C1 segment of cervical spinal cord (tissue), 14 donors: ENCODE results near the gene ADARB2.

Experiments used
- DNase-seq, 14 donors: peaks; one replicate each; lab custom pipeline; 2025; lab: John Stamatoyannopoulos, UW

Gene ADARB2

DNA sequence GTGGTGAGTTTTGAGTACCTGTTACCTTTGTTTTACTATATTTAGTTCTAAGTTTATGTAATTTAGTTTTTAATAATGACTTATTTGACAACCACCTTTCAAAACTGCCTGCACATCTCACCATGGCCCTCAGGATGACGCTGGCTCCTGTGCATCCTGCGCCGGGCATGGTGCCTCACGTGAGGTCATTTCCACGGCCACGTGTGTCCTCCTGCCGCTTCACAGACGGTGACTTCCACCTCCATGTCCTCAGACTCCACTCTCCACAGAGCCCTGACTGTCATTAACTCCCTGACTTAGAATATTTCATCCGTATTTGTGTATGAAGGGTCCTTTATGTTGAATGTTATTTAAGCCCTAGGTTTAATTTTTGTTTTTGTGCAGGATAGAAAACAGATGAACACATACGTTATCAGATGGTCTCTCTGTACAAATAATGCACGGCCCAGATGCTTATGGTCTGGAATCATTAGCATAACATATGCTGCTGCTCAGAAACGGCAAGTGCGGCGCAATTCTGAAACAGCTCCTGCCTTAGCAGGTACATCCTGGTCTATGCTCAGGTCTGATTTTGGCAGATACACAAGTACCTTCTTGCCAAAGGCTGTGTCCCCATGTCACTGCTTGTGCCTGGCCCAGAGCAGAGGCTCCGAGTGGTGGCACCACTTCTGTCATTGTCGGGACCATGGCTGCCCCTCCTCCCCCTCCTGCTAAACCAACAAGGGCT, 525.3 kb downstream of the ADARB2 start:
- DNase-seq = peak in 1 of 14 donors; percentile 23

DNA sequence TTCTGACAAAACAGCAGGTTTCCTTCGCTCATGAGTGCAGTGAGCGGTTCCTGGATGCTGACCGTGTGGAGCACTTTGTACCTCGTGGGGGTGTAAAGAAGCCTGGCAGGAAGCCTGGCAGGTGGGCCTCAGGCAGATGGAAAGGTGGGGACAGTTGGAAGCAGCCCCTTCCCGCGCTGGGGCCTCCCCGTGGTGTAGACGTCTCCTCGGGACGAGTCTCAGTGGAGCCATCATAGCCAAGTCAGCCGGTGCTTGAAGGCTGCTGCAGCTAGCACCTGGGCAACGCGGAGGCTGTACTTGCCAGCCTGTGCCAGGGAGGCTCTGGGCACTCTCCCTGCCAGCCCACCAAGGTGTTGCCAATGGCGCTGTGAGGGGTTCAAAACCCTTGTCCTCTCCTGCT, 526.7 kb downstream of the ADARB2 start:
- no peak for DNase-seq

DNA sequence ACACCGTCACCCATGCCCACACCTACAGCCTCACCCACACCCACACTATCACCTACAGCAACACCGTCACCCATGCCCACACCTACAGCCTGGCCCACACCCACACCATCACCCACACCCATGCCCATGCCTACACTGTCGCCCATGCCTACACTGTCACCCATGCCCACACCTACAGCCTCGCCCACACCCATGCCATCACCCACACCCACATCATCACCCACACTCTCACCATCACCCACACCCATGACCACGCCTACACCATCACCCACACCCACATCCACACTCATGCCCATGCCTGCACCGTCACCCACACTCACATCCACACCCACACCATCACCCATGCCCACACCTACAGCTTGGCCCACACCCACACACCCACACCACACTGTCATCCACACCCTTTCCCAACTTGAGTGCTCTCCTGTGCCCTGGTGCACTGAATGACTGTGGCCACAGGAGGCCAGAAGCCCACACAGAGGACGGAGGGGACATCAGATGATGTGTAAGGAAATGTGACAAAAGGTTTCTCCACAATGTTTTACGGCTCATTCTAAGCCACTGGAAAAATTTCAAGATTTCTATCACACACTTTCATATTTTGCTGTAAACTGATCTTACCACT, 527.9 kb downstream of the ADARB2 start:
- no peak for DNase-seq

DNA sequence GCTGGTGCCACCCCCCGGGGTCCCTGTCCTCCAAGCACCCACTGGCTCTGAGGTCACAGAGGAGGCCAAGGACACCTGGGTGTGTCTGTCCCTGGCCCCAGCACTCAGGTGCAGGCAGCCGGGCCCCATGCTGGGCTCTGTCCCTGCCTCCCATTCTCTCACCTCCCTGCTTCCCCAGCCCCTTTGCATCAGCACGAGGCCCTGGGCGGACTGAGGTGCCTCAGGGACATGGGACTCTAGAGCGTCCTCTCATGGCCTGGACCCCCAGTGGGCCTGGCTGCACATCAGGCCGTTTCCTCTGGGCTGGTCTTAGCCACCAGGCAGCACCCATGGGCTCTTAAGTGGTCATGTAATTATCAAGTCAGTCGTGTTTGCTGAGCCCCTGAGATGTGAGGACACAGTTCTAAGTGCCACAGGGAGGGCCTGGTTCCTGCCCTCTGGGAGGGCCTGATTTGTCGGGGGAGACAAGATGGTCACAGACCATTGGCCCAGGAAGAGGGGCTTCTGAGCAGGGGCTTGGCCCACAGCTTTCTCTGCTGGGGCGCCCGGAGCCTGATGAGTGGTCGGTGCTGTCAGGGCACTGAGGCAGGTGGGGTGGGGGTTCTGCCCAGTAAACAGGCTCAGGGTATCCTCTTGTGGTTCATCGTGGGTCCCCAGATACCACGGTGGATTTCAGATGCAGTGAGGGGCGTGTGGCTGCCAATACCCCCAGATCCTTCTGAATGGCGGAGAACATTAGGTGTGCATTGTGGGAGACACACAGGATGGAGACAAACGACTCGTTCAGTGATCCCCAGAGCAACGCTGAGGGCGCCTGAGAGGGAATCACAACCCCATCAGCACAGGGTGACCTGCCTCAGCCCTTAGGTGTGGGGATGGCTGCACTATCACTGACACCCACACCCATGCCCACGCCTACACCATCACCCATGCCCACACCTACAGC, 528.7 kb downstream of the ADARB2 start:
- DNase-seq = no peak

DNA sequence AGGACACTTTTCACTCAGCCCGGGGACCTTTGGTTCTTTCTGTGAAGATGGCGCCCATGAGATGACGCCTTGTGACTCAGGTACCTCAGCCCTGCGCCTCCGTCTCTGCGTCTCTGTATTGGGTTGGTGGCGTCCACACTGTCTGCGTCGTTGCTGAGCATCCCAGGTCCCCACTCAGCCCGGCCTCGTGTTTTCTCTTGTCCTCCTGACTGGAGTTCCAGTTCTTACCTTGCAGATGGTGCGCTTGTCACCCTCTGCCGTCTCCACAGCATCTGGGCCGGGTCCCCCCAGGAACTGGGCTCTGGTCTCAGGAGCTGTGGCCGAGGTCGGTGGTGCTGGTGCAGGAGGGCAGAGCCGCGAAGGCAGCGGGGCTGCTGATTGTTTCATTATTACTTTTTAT, 530.7 kb downstream of the ADARB2 start:
- no peak for DNase-seq

- DNase-seq = no peak
Observed at GRCh38 chr10:1206101-1206500, 531.2 kb downstream of the ADARB2 start.

- DNase-seq = no peak
Observed at GRCh38 chr10:1205450-1206030, 531.8 kb downstream of the ADARB2 start.

- no peak for DNase-seq
Observed at GRCh38 chr10:1204434-1205326, 532.6 kb downstream of the ADARB2 start.

DNA sequence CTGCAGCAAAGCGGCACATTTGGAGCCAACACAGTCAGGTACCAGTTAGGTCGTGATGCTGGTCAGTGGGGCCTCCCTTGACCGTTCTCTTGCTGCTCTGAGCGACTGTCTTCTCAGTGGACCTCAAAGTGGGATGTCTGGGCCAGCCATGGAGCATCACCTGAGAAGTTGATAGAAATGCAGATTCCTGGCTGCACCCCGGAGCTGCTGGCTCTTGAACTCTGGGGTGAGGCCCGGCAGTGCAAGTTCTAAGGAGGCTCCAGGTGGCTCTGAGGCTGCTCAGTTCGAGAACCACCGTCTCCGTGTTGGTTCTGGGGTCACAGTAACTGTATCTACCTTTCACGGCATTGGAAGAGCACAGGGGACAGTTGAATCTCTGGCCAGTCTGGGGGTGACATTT, 533.6 kb downstream of the ADARB2 start:
- DNase-seq = no peak

- no peak for DNase-seq
Observed at GRCh38 chr10:1203216-1203615, 534.1 kb downstream of the ADARB2 start.

- DNase-seq = no peak
Observed at GRCh38 chr10:1202343-1202742, 535.0 kb downstream of the ADARB2 start.

- DNase-seq = peak in 1 of 14 donors; percentile 37
Observed at GRCh38 chr10:1200866-1201807, 536.2 kb downstream of the ADARB2 start.

GRCh38 chr10:1199897-1200721, 537.2 kb downstream of the ADARB2 start:
- DNase-seq = peak in 6 of 14 donors; percentile 27 to 50 (median 36)

DNA sequence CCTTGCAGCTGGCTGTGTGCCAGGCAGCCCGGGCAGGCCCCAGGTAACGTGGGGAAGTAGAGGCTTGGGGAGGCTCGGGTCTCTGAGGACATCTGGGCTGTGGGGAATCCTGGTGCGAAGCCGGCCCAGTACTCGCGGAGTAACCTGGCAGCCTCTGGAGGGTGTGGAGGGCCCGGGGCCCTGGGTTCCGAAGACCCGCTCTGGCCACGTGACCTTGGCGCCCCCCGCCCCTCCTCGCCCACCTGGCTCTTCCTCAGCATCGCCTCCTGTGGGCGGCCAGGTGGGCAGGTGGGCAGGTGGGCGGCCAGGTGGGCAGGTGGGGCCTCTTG, 538.0 kb downstream of the ADARB2 start:
- no peak for DNase-seq

- DNase-seq = peak in 3 of 14 donors; percentile 18 to 41 (median 34)
Observed at GRCh38 chr10:1198453-1199344, 538.6 kb downstream of the ADARB2 start.

GRCh38 chr10:1197384-1197783, 539.9 kb downstream of the ADARB2 start:
- no peak for DNase-seq

- DNase-seq = no peak
Observed at GRCh38 chr10:1196656-1197055, 540.7 kb downstream of the ADARB2 start.

DNA sequence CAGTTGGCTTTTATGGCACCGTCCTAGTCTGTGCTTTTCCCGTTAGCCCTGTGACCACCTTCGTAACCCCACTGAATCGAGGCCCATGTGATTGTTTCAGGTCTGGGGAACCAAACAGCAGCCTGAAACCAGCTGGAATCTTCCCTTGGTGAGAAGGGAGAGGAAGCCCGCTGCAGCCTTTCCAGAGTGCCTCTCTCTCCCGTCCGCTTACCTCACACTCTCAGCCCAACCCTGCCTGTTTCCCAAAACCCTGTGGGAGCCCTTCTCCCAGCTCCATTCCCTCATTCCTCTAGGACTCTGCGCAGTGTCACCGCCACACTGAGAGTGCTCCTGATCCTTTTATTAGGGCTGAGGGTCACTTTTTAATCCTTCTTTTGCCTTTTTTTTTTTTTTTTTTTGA, 541.5 kb downstream of the ADARB2 start:
- no peak for DNase-seq
